Lower leg skin (tissue), 3 donors: Measurements from ENCODE around the gene BBS4.
"Not testable (repeated sequence)": the region's sequence is repeated elsewhere in the genome, so short reads cannot be mapped to it uniquely, and the experiment has no call there.

Experiments
- CTCF ChIP-seq, 3 donors: fragments of 450-650 bp; IDR thresholded peaks; one replicate each; pipeline ENCODE4 v1.5.1; 2016; ENCODE audit warnings: antibody characterized with exemption in 3 of 3, mild to moderate bottlenecking in 3 of 3, moderate library complexity in 2 of 3
- POLR2A ChIP-seq, 2 donors: fragments of 450-650 bp; IDR thresholded peaks; one replicate each; pipeline ENCODE4 v1.6.1; 2016 to 2017; ENCODE audit warnings: antibody characterized with exemption in 2 of 2, mild to moderate bottlenecking in 1 of 2, moderate library complexity in 1 of 2

- TF ChIP-seq CTCF, POLR2A (IDR thresholded peaks at IDR 0.05): not testable (repeated sequence)
Measured at GRCh38 chr15:72639759-72640483, 46.1 kb upstream of the BBS4 start.
